ENCODE data around the gene PHOX2B. TPM values are rescaled to one million over a fixed set of nuclear protein-coding genes. Genes with fewer than 3 reads are reported as not detected.

PHOX2B gene
- total and polyA plus RNA-seq, 4 donors, result not detected

DNA sequence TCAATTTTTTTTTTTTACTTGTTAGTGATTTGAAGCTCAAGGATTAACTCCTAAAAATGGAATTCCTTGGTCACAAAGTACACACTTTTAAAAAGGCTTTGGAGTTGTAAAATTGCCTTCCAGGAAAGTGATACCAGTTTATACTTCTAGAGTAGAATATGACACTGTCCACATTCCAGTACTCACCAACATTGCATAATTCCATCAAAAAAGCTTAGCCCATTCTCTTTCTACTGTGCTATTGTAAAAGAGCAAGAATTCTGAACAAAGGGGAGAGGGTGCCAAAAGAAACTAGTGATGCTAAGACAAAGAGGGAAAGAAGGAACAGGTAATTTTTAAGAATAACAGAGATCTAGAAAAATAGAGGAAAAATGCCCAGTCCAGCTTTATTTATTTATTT lies 10.4 kb upstream of the PHOX2B start (continued):
- TF ChIP-seq CTCF (IDR thresholded peaks at IDR 0.05; ENCODE audit: low read depth, low read length, missing input control) (no peak), HNF4A (conservative IDR thresholded peaks at IDR 0.05) (no peak), RXRA (IDR thresholded peaks at IDR 0.05) (no peak)
- TF ChIP-seq, protein P1, sequence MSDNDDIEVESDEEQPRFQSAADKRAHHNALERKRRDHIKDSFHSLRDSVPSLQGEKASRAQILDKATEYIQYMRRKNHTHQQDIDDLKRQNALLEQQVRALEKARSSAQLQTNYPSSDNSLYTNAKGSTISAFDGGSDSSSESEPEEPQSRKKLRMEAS (IDR thresholded peaks at IDR 0.05), result no peak

GRCh38 chr4:41757521-41758156 lies 9.1 kb upstream of the PHOX2B start:
- H3K4me3 ChIP-seq (ENCODE audit: low read depth in 1 of 3, low read length in 3 of 3), result no peak overlapping the region

More at GRCh38 chr4:41757521-41758156, 9.1 kb upstream of the PHOX2B start:
- H3K4me1 ChIP-seq (ENCODE audit: control insufficient read depth in 4 of 4, insufficient read depth in 4 of 4, low read length in 3 of 4), result no peaks in the 10 kb centered on the region
- TF ChIP-seq, protein P2, sequence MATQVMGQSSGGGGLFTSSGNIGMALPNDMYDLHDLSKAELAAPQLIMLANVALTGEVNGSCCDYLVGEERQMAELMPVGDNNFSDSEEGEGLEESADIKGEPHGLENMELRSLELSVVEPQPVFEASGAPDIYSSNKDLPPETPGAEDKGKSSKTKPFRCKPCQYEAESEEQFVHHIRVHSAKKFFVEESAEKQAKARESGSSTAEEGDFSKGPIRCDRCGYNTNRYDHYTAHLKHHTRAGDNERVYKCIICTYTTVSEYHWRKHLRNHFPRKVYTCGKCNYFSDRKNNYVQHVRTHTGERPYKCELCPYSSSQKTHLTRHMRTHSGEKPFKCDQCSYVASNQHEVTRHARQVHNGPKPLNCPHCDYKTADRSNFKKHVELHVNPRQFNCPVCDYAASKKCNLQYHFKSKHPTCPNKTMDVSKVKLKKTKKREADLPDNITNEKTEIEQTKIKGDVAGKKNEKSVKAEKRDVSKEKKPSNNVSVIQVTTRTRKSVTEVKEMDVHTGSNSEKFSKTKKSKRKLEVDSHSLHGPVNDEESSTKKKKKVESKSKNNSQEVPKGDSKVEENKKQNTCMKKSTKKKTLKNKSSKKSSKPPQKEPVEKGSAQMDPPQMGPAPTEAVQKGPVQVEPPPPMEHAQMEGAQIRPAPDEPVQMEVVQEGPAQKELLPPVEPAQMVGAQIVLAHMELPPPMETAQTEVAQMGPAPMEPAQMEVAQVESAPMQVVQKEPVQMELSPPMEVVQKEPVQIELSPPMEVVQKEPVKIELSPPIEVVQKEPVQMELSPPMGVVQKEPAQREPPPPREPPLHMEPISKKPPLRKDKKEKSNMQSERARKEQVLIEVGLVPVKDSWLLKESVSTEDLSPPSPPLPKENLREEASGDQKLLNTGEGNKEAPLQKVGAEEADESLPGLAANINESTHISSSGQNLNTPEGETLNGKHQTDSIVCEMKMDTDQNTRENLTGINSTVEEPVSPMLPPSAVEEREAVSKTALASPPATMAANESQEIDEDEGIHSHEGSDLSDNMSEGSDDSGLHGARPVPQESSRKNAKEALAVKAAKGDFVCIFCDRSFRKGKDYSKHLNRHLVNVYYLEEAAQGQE (IDR thresholded peaks at IDR 0.05), result no peak
- TF ChIP-seq, protein P3, sequence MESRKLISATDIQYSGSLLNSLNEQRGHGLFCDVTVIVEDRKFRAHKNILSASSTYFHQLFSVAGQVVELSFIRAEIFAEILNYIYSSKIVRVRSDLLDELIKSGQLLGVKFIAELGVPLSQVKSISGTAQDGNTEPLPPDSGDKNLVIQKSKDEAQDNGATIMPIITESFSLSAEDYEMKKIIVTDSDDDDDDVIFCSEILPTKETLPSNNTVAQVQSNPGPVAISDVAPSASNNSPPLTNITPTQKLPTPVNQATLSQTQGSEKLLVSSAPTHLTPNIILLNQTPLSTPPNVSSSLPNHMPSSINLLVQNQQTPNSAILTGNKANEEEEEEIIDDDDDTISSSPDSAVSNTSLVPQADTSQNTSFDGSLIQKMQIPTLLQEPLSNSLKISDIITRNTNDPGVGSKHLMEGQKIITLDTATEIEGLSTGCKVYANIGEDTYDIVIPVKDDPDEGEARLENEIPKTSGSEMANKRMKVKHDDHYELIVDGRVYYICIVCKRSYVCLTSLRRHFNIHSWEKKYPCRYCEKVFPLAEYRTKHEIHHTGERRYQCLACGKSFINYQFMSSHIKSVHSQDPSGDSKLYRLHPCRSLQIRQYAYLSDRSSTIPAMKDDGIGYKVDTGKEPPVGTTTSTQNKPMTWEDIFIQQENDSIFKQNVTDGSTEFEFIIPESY (IDR thresholded peaks at IDR 0.05), result no peak
- TF ChIP-seq FOXA2 (IDR thresholded peaks at IDR 0.05) (no peak), RAD21 (IDR thresholded peaks at IDR 0.05) (no peak), RXRA (IDR thresholded peaks at IDR 0.05) (no peak), SP1 (IDR thresholded peaks at IDR 0.05) (no peak), JUND (IDR thresholded peaks at IDR 0.05) (no peak), EGR1 (IDR thresholded peaks at IDR 0.05; ENCODE audit: low read depth in 2 of 2) (no peak), GABPA (IDR thresholded peaks at IDR 0.05 in 1 of 2, conservative IDR thresholded peaks at IDR 0.05 in 1 of 2) (no peak), HNF4G (IDR thresholded peaks at IDR 0.05) (no peak), FOXA1 (IDR thresholded peaks at IDR 0.05) (no peak), YY1 (IDR thresholded peaks at IDR 0.05) (no peak), HNF4A (conservative IDR thresholded peaks at IDR 0.05) (no peak), CTCF (IDR thresholded peaks at IDR 0.05; ENCODE audit: low read depth, low read length, missing input control) (no peak), NR2F2 (IDR thresholded peaks at IDR 0.05) (no peak), TAF1 (conservative IDR thresholded peaks at IDR 0.05) (no peak)
- TF ChIP-seq, protein P4, sequence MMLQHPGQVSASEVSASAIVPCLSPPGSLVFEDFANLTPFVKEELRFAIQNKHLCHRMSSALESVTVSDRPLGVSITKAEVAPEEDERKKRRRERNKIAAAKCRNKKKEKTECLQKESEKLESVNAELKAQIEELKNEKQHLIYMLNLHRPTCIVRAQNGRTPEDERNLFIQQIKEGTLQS (IDR thresholded peaks at IDR 0.05), result no peak
- TF ChIP-seq, protein P1 (IDR thresholded peaks at IDR 0.05), result no peak
- DNase-seq (ENCODE audit: low spot score), result no peak
- WGBS, result 23% methylated on average over 3 of the region's 3 CpGs
- no peaks in the 10 kb centered on the region for H3K9me3 ChIP-seq (ENCODE audit: control insufficient read depth in 4 of 4, low read length in 3 of 4)
- no peak overlapping the region for H3K27ac ChIP-seq (ENCODE audit: low read depth in 1 of 2, low read length in 2 of 2)
- peaks cover 2 to 21% (median 15%) of the 10 kb centered on the region in 4 donors for H3K27me3 ChIP-seq (ENCODE audit: control insufficient read depth in 4 of 4, insufficient read depth in 4 of 4, low read length in 3 of 4)
- H3K36me3 ChIP-seq (ENCODE audit: control insufficient read depth in 4 of 4, insufficient read depth in 3 of 4, low read depth in 1 of 4, low read length in 3 of 4), result no peaks in the 10 kb centered on the region
- no peak overlapping the region for H3K9ac ChIP-seq (ENCODE audit: low read depth in 1 of 2, low read length in 2 of 2)

All from liver (tissue), 9 donors.